CD4-positive, alpha-beta T cell treated with Interferon alpha-2 for 1 hour (primary cell): Measurements from ENCODE around the gene NUAK1.
A peak's percentile ranks its signal among the peaks of the same experiment; 100 is the strongest.
"Not testable (repeated sequence)": the region's sequence is repeated elsewhere in the genome, so short reads cannot be mapped to it uniquely, and the experiment has no call there.

ENCODE experiments used
- DNase-seq, 2 donors: peaks; one replicate each; pipeline ENCODE4 v3.0.0-alpha.2; 2020 to 2022

Gene NUAK1

GRCh38 chr12:106145539-106146447 is 7.0 kb upstream of the NUAK1 start:
- no peak for DNase-seq

GRCh38 chr12:106144847-106145246 is 6.1 kb upstream of the NUAK1 start:
- DNase-seq = no peak

DNA sequence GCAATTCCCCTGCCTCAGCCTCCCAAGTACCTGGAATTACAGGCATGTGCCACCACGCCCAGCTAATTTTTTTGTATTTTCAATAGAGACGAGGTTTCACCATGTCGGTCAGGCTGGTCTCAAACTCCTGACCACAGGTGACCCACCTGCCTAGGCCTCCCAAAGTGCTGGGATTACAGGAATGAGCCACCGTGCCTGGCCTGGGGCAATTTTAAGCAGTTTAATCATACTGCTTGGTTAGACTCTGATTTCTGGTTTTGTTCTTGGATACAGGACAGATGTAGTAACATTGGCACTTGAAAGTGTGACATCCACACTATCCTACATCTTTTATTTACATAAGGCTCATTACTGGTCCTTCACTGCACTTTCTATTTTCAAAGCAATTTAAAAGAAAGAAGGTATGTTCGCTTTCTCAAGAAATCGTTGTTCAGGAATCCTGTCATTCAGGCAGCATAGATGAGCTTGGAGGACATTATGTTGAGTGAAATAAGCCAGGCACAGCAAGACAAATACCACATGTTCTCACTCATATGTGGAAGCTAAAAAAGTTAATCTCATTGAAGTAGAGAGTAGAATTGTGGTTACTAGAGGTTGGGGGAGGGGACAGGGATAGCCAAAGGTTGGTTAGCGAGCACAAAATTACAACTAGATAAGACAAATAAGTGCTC is 4.0 kb upstream of the NUAK1 start:
- no peak for DNase-seq

DNA sequence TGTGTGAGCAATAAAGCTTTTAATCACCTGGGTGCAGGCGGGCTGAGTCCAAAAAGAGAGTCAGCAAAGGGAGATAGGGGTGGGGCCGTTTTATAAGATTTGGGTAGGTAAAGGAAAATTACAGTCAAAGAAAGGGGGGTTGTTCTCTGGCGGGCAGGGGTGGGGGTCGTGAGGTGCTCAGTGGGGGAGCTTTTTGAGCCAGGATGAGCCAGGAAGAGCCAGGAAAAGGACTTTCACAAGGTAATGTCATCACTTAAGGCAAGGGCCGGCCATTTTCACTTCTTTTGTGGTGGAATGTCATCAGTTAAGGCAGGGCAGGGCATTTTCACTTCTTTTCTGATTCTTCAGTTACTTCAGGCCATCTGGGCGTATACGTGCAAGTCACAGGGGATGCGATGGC is 3.2 kb upstream of the NUAK1 start:
- not testable (repeated sequence) for DNase-seq

- no peak for DNase-seq
Measured at GRCh38 chr12:106141452-106141851, 2.7 kb upstream of the NUAK1 start.

GRCh38 chr12:106141003-106141402 is 2.2 kb upstream of the NUAK1 start:
- no peak for DNase-seq

DNA sequence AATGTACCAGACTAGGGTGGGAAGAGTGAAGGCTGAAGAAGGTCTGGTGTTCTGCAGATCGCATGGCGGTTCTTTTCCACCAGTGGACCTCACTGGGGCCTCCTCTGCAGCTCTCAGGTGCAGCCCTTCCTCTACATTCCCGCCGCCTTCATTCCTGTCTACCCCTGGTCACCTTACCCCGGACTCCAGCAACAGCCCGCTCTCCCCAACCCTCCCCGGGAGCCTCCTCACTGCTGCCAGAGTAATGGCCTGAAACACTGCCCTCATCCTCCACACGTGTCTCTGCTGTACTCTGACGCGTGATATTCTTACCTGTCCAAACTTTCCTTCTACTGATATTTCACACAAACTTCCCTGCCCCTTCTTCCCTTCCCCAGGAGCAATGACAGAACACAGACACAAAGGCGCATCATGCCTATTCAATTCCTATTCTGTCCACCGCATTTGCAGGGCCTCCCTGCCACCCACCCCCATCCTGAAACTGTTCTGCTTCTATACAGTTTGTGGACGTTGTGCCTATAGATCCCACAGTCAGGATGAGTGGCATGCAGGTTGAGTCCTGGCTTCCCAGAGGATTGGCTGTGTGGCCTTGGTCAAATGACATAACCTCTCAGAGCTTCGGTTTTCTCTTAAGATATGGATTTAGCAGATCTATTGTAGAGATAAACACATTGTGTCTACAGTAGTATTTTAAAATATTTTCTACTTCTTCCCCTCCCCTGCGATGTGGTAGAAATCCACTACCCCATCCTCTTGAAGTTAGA is 1.7 kb upstream of the NUAK1 start:
- no peak for DNase-seq

DNA sequence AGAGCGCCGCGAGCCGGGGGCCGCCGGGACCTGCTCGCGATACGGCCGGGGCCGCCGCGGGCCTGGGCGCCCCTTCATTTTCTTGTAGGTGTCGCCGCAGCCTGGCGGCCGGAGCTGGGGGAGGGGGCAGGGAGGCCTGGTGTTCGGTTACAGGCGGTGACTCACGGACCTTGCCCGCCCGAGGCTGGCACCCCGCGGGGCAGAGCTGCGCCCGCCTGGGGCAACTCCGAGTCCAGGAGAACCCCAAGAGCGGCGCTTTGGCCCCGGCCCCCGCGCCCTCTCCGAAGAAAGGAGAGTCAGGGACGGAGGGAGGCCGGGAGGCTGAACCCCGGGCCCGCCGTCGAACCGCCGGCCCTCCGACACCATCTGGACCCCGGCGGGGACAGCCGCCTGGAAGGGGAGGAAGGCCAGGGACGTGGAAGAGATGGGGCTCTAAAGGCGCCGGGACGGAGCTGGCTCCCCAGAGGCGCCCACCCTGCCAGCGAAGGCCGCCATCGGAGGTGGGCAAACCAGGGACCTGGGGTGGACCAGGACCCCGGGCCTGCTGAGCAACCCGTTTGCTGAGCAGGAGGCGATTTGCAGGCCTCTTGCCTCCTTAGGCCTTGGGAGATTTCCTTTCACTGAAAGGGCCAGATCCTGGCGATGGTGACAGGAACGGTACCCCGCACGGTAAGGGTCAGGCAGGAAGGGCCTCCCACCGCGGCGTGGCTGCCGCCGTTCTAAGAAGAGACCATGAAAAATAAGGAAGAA is 843 bp upstream of the NUAK1 start:
- DNase-seq = no peak

GRCh38 chr12:106138357-106138632 is 459 bp downstream of the NUAK1 start:
- DNase-seq = no peak

DNA sequence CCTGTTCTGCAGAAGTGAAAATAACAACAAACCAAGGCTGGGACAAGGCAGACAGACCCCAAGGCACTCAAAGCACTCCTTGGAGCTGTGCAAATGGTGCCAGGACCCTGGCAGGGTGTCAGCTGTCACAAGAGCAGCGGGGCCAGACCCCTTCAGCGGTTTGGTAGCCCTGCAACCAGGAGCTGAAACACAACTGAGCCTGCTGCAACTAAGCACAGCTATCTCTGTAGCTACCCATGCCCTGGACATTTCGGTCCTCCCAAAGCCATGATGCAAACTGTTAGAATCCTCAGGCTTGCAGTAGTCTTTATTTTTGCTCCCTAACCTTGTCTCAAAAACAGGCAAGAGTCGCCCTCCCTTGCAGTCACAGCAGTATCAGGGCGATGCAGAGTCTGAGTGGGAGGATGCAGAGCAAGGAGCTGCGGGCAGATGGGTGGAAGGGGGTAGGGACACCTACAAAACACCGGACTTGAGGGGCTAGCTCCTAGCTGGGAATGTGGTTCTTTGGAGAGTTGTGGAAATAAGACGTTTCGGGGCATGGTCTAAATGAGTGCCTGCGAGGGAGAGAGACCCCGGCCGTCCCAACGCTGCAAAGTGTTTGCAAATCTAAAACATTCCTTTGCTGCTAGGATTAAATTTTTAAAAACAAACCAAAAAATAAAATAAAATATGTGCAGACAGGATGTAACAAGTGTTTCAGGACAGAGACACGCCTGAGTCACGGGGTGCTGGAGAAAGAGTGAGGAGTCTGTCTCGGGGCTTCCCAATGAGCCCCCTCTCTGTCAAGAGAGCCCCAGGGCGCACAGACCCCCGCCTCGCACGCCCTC is 1.0 kb downstream of the NUAK1 start:
- no peak for DNase-seq

DNA sequence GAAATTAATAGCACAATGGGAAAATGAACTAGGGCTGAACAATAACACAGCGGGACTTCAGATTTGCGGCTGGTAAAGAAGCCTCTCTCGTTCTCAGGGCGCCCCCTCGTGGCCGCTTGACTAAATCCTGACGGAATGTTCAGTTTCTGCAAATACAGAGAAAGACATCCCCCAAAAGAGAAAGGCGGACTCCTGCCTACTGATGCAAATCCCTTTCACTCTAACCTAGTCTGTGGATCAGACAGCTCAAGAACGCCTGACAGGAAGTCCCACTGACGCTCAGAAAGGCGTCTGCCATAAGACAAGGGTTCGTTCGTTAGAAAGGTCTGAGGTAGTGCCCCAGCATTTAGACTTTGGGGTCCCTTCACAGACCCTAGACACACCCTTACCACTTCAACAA is 2.5 kb downstream of the NUAK1 start:
- peak; percentile 56 to 62 for DNase-seq

DNA sequence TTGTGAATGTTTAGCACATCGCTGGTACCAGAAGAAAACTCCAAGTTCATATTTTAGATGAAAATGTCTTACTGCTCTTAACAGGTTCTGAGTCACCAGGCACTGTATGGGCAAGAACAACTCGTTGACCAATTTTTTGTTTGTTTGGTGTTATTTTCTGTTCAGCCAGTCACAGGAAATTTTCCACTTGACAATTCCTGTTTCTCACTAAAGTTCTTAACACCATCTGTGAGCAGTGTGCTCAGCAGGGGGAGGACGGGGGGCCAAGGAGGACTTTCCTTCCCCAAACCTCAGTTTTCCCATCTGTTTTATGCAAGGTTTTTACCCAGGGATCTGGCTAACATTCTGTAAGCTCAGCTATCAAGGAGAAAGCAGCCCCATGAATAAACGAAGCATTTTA is 3.0 kb downstream of the NUAK1 start:
- DNase-seq = no peak

GRCh38 chr12:106135075-106135474 is 3.7 kb downstream of the NUAK1 start:
- no peak for DNase-seq

- DNase-seq = no peak
Measured at GRCh38 chr12:106134294-106134949, 4.3 kb downstream of the NUAK1 start.

- DNase-seq = no peak
Measured at GRCh38 chr12:106133136-106134087, 5.3 kb downstream of the NUAK1 start.

GRCh38 chr12:106132175-106133135 is 6.3 kb downstream of the NUAK1 start:
- no peak for DNase-seq

GRCh38 chr12:106131676-106132075 is 7.1 kb downstream of the NUAK1 start:
- no peak for DNase-seq

GRCh38 chr12:106130474-106131113 is 8.2 kb downstream of the NUAK1 start:
- no peak for DNase-seq
